Mesenchymal stem cell (in vitro differentiated cells and primary cell): ENCODE data around the gene CNGA2.

Experiments used
- DNase-seq: peaks from one replicate; pipeline ENCODE4 v3.0.0-alpha.2; 2013
- H2AFZ ChIP-seq: one replicate; pipeline ENCODE4 v1.6.1; 2013; ENCODE audit warnings: low read depth, mild to moderate bottlenecking, control low read depth, inconsistent platforms, low read length, moderate library complexity
- H2AK5ac ChIP-seq: 2 replicates; pipeline ENCODE4 v1.6.1; 2013; ENCODE audit warnings: low read length, moderate library complexity, mild to moderate bottlenecking, inconsistent platforms; ENCODE audit not compliant: severe bottlenecking
- H2BK120ac ChIP-seq: one replicate; pipeline ENCODE4 v1.6.1; 2013; ENCODE audit warnings: low read depth, mild to moderate bottlenecking, inconsistent platforms, low read length, moderate library complexity
- H2BK12ac ChIP-seq, 2 experiments: one replicate each; pipeline ENCODE4 v1.6.1; 2013; ENCODE audit warnings: inconsistent platforms in 2 of 2, low read length in 2 of 2, mild to moderate bottlenecking in 2 of 2, moderate library complexity in 2 of 2, control low read depth in 1 of 2
- H2BK15ac ChIP-seq: one replicate; pipeline ENCODE4 v1.6.1; 2013; ENCODE audit warnings: mild to moderate bottlenecking, low read depth, inconsistent platforms; ENCODE audit not compliant: poor library complexity, severe bottlenecking
- H2BK5ac ChIP-seq: 2 replicates; pipeline ENCODE4 v1.6.1; 2013; ENCODE audit warnings: low read depth, mild to moderate bottlenecking, low read length, control low read depth, inconsistent platforms; ENCODE audit not compliant: poor library complexity, severe bottlenecking
- H3K14ac ChIP-seq, 2 experiments: one replicate each; pipeline ENCODE4 v1.6.1; 2013; ENCODE audit warnings: inconsistent platforms in 2 of 2, low read length in 2 of 2, control low read depth in 1 of 2, mild to moderate bottlenecking in 1 of 2, moderate library complexity in 1 of 2
- H3K18ac ChIP-seq, 2 experiments: one replicate each; pipeline ENCODE4 v1.6.1; 2013; ENCODE audit warnings: inconsistent platforms in 2 of 2, low read length in 2 of 2, control low read depth in 1 of 2, low read depth in 1 of 2, mild to moderate bottlenecking in 1 of 2
- H3K23ac ChIP-seq, 2 experiments: one replicate each; pipeline ENCODE4 v1.6.1; 2013; ENCODE audit warnings: inconsistent platforms in 2 of 2, low read length in 2 of 2, mild to moderate bottlenecking in 2 of 2, moderate library complexity in 2 of 2, control low read depth in 1 of 2
- H3K27ac ChIP-seq: 2 replicates; pipeline ENCODE4 v1.5.1; 2013; ENCODE audit warnings: mild to moderate bottlenecking, moderate library complexity, low read length, control low read depth, inconsistent platforms; ENCODE audit not compliant: poor library complexity, severe bottlenecking
- H3K27me3 ChIP-seq, 2 experiments: 2 replicates each; pipeline versions ENCODE4 v1.6.1 to v1.7.0; 2013; ENCODE audit warnings: low read length in 2 of 2, mild to moderate bottlenecking in 2 of 2, moderate library complexity in 2 of 2, control low read depth in 1 of 2, inconsistent platforms in 1 of 2; ENCODE audit not compliant: control insufficient read depth in 1 of 2, insufficient read depth in 1 of 2
- H3K36me3 ChIP-seq, 2 experiments: 2 replicates each; pipeline versions ENCODE4 v1.6.1 to v1.7.0; 2013; ENCODE audit warnings: low read length in 2 of 2, control low read depth in 1 of 2, inconsistent platforms in 1 of 2, low read depth in 1 of 2, mild to moderate bottlenecking in 1 of 2; ENCODE audit not compliant: insufficient read depth in 2 of 2, control insufficient read depth in 1 of 2
- H3K4ac ChIP-seq, 2 experiments: one replicate each; pipeline ENCODE4 v1.6.1; 2013; ENCODE audit warnings: inconsistent platforms in 2 of 2, low read length in 2 of 2, mild to moderate bottlenecking in 2 of 2, moderate library complexity in 2 of 2, control low read depth in 1 of 2, low read depth in 1 of 2
- H3K4me1 ChIP-seq: 2 replicates; pipeline ENCODE4 v1.6.1; 2013; ENCODE audit warnings: low read depth, low read length, control low read depth; ENCODE audit not compliant: control insufficient read depth, insufficient read depth
- H3K4me2 ChIP-seq: 2 replicates; pipeline ENCODE4 v1.6.1; 2013; ENCODE audit warnings: low read length, mild to moderate bottlenecking, inconsistent platforms; ENCODE audit not compliant: poor library complexity, severe bottlenecking
- H3K4me3 ChIP-seq, 2 experiments: 2 replicates each; pipeline versions ENCODE4 v1.5.1 to v1.7.0; 2013; ENCODE audit warnings: low read length in 2 of 2, mild to moderate bottlenecking in 2 of 2, control low read depth in 1 of 2, low read depth in 1 of 2; ENCODE audit not compliant: insufficient read depth in 1 of 2
- H3K79me1 ChIP-seq: replicated peaks from 2 replicates; pipeline ENCODE4 v1.6.1; 2013; ENCODE audit warnings: mild to moderate bottlenecking, control low read depth, low read length, inconsistent platforms; ENCODE audit not compliant: poor library complexity, severe bottlenecking
- H3K9ac ChIP-seq: 2 replicates; pipeline ENCODE4 v1.7.0; 2013; ENCODE audit warnings: mild to moderate bottlenecking, low read length, moderate library complexity
- H3K9me3 ChIP-seq: 2 replicates; pipeline ENCODE4 v1.7.0; 2013; ENCODE audit warnings: mild to moderate bottlenecking, low read length; ENCODE audit not compliant: control insufficient read depth
- H4K8ac ChIP-seq: one replicate; pipeline ENCODE4 v1.6.1; 2013; ENCODE audit warnings: inconsistent platforms, mild to moderate bottlenecking, low read length, moderate library complexity
- H4K91ac ChIP-seq: one replicate; pipeline ENCODE4 v1.6.1; 2013; ENCODE audit warnings: mild to moderate bottlenecking, low read length, inconsistent platforms
- WGBS: methylation state at CpG from one replicate; pipeline ENCODE4 v1.1.7; 2013; ENCODE audit warnings: mixed read lengths; 5-methylcytosine and 5-hydroxymethylcytosine counted together

Gene CNGA2

GRCh38 chrX:151711154-151711553 is 23.4 kb upstream of the CNGA2 start:
- no peak overlapping the region for H2BK12ac ChIP-seq
- H2BK15ac ChIP-seq: no peak overlapping the region
- H2AFZ ChIP-seq: no peak overlapping the region
- no peak overlapping the region for H3K4me3 ChIP-seq
- H2BK120ac ChIP-seq: no peak overlapping the region
- H3K79me1 ChIP-seq: no peaks in the 10 kb centered on the region
- no peak overlapping the region for H3K27ac ChIP-seq
- no peak overlapping the region for H2AK5ac ChIP-seq
- H2BK5ac ChIP-seq: no peak overlapping the region
- H3K4me1 ChIP-seq: no peaks in the 10 kb centered on the region
- no peak overlapping the region for H3K4ac ChIP-seq
- H3K23ac ChIP-seq: no peak overlapping the region
- H3K9me3 ChIP-seq: no peaks in the 10 kb centered on the region
- no peak overlapping the region for H3K9ac ChIP-seq
- H3K36me3 ChIP-seq: no peaks in the 10 kb centered on the region
- no peak overlapping the region for H4K91ac ChIP-seq
- H3K4me2 ChIP-seq: no peak overlapping the region
- H4K8ac ChIP-seq: no peak overlapping the region
- WGBS: 60% methylated on average over 5 of the region's 5 CpGs
- no peak for DNase-seq
- H3K18ac ChIP-seq: no peak overlapping the region
- peaks cover 0 to 57% of the 10 kb centered on the region in 2 experiments for H3K27me3 ChIP-seq
- H3K14ac ChIP-seq: no peak overlapping the region

- Histone ChIP-seq H2AFZ (no peak overlapping the region), H3K4me2 (no peak overlapping the region), H3K27me3 (peaks cover 0 to 58% of the 10 kb centered on the region in 2 experiments), H3K9me3 (no peaks in the 10 kb centered on the region), H2BK12ac (no peak overlapping the region), H3K79me1 (no peaks in the 10 kb centered on the region), H3K4me3 (no peak overlapping the region), H2BK120ac (no peak overlapping the region), H3K14ac (no peak overlapping the region), H3K18ac (no peak overlapping the region), H3K4me1 (no peaks in the 10 kb centered on the region), H3K27ac (no peak overlapping the region), H3K36me3 (no peaks in the 10 kb centered on the region), H3K9ac (no peak overlapping the region), H3K23ac (no peak overlapping the region), H2BK15ac (no peak overlapping the region), H4K91ac (no peak overlapping the region), H2BK5ac (no peak overlapping the region), H4K8ac (no peak overlapping the region), H2AK5ac (no peak overlapping the region), H3K4ac (no peak overlapping the region)
- DNase-seq: no peak
- WGBS: 0% methylated on average over 1 of the region's 2 CpGs
These were observed 22.8 kb upstream of the CNGA2 start for GRCh38 chrX:151711787-151712186.

- no peak overlapping the region for H3K18ac ChIP-seq
- no peak overlapping the region for H4K91ac ChIP-seq
- no peaks in the 10 kb centered on the region for H3K36me3 ChIP-seq
- no peak overlapping the region for H3K9ac ChIP-seq
- H3K4me1 ChIP-seq: no peaks in the 10 kb centered on the region
- no peak overlapping the region for H3K14ac ChIP-seq
- H2BK5ac ChIP-seq: no peak overlapping the region
- H3K9me3 ChIP-seq: no peaks in the 10 kb centered on the region
- no peak overlapping the region for H2AK5ac ChIP-seq
- H2BK15ac ChIP-seq: no peak overlapping the region
- H3K27ac ChIP-seq: no peak overlapping the region
- H3K4me3 ChIP-seq: no peak overlapping the region
- DNase-seq: no peak
- H3K27me3 ChIP-seq: peaks cover 0 to 56% of the 10 kb centered on the region in 2 experiments
- H2BK120ac ChIP-seq: no peak overlapping the region
- H3K23ac ChIP-seq: no peak overlapping the region
- H2AFZ ChIP-seq: no peak overlapping the region
- 64% methylated on average over 3 of the region's 3 CpGs for WGBS
- no peak overlapping the region for H2BK12ac ChIP-seq
- H3K4ac ChIP-seq: no peak overlapping the region
- no peak overlapping the region for H3K4me2 ChIP-seq
- no peak overlapping the region for H4K8ac ChIP-seq
- no peaks in the 10 kb centered on the region for H3K79me1 ChIP-seq
These were observed 22.3 kb upstream of the CNGA2 start for GRCh38 chrX:151712253-151712652.

GRCh38 chrX:151713849-151714248 is 20.7 kb upstream of the CNGA2 start:
- H3K4me1 ChIP-seq: no peaks in the 10 kb centered on the region
- 33% methylated on average over 3 of the region's 3 CpGs for WGBS
- H3K14ac ChIP-seq: no peak overlapping the region

More at GRCh38 chrX:151713849-151714248, 20.7 kb upstream of the CNGA2 start:
- no peak overlapping the region for H3K4ac ChIP-seq
- no peak overlapping the region for H2AFZ ChIP-seq
- H4K91ac ChIP-seq: no peak overlapping the region
- H4K8ac ChIP-seq: no peak overlapping the region
- no peak overlapping the region for H3K9ac ChIP-seq
- no peak overlapping the region for H3K18ac ChIP-seq
- peaks cover 0 to 52% of the 10 kb centered on the region in 2 experiments for H3K27me3 ChIP-seq
- no peak overlapping the region for H2BK15ac ChIP-seq
- no peak overlapping the region for H3K4me2 ChIP-seq
- H3K36me3 ChIP-seq: no peaks in the 10 kb centered on the region
- no peak overlapping the region for H2AK5ac ChIP-seq
- H2BK12ac ChIP-seq: no peak overlapping the region
- no peak overlapping the region for H3K27ac ChIP-seq
- no peak overlapping the region for H2BK5ac ChIP-seq
- no peaks in the 10 kb centered on the region for H3K79me1 ChIP-seq
- H3K9me3 ChIP-seq: no peaks in the 10 kb centered on the region
- H3K4me3 ChIP-seq: no peak overlapping the region
- no peak overlapping the region for H3K23ac ChIP-seq
- DNase-seq: no peak
- no peak overlapping the region for H2BK120ac ChIP-seq
